ENCODE results near the gene MED12. TPM values are rescaled to one million over a fixed set of nuclear protein-coding genes. Genes with fewer than 3 reads are reported as not detected.

Gene MED12
- total and polyA plus RNA-seq, 3 donors from 2014 or later = 35.0 to 110 (median 102) TPM

DNA sequence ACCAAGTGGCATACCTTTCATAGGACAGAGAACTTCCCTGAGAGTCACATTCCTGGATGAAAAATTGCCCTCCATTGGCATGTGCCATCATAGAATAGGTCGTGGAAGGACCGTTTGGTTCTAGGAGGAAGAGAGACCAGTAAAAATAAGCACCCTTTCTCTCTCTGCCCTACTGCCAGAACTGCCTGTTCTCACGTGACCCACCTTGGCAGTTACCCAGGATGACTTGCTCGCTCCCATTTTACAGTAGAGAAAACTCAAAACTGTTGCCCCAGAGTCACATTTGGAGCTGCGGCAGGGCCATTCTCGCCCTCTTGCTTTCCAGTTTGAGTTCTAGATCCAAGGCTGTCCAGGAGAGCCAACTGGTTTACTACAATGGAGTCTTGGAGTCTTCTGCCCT is 25.1 kb downstream of the MED12 start:
- intact Hi-C loops (cut with DNase I; ENCODE audit: low total_unique reads) = no loop called here
- no peak overlapping the region for H3K4me3 ChIP-seq
- no peak overlapping the region for H3K27ac ChIP-seq
- 35 to 37% methylated on average over 5 to 6 of the region's 6 CpGs for WGBS, 2 donors
- DNase-seq = peak; percentile 67
- no peaks in the 10 kb centered on the region for H3K4me1 ChIP-seq
- no peaks in the 10 kb centered on the region for H3K36me3 ChIP-seq (ENCODE audit: low read depth, missing control alignments)
- TF ChIP-seq POLR2A (IDR thresholded peaks at IDR 0.05) (no peak), CTCF (IDR thresholded peaks at IDR 0.05) (no peak)
- H3K27me3 ChIP-seq = no peaks in the 10 kb centered on the region
- no peaks in the 10 kb centered on the region for H3K9me3 ChIP-seq

DNA sequence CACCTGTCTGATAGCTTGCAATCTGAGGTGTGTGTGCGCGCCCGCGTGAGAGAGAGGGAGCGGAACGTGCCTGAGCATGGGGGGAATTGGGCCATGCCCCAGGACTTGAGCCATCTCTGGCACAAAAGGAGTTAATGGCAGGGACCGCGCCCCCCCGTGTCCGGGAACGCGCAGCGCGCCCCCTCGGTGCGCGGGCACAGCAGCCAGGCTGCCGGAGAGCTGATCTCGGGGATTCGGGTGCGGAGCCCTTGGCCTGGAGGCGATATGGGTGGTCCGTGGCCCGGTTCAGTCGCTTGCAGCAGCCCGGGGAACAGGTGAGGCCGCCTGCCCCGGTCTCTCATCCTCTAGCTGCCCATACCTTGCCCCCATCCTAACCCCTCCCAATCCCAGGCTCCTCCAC is 26.3 kb downstream of the MED12 start, which contains the start of gene NLGN3:
Gene NLGN3, plus strand, starts transcription at position 191 of the 400 bp plus-strand sequence. CDS start 2,909 bp downstream, outside the sequence.
- no peak for TF ChIP-seq POLR2A (IDR thresholded peaks at IDR 0.05)
- TF ChIP-seq CTCF (IDR thresholded peaks at IDR 0.05) = no peak
- peak; percentile 20 for DNase-seq
- intact Hi-C loops (cut with DNase I; ENCODE audit: low total_unique reads) = no loop called here
- Histone ChIP-seq H3K27me3 (no peaks in the 10 kb centered on the region), H3K27ac (no peak within 1 kb of the TSS), H3K4me3 (peak within 1 kb of the TSS; percentile 15 to 26), H3K4me1 (no peaks in the 10 kb centered on the region), H3K9me3 (no peaks in the 10 kb centered on the region), H3K36me3 (ENCODE audit: low read depth, missing control alignments) (no peaks in the 10 kb centered on the region)
- 5% methylated on average over 4 of the region's 28 CpGs; no CpG with 5 or more reads in 1 of the 2 donors for WGBS, 2 donors

DNA sequence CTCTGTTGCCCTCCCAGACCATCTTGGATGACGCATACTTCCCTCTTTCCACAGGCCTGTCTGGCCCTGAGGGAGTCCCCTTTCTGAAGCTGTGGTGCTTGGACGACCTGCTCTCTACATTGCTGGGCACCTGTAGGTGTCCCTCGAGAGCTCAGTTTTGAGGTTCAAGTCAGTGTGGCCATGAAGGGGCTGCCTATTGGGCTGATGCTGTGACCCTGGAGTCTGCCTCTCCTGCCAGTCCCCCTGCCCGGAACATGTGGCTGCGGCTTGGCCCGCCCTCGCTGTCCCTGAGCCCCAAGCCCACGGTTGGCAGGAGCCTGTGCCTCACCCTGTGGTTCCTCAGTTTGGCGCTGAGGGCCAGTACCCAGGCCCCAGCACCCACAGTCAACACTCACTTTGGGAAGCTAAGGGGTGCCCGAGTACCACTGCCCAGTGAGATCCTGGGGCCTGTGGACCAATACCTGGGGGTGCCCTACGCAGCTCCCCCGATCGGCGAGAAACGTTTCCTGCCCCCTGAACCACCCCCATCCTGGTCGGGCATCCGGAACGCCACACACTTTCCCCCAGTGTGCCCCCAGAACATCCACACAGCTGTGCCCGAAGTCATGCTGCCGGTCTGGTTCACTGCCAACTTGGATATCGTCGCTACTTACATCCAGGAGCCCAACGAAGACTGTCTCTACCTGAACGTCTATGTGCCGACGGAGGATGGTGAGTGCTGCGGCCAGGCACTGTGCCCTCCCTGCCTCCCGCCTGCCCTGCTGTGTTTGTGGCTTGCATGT is 29.3 kb downstream of the MED12 start:
- Histone ChIP-seq H3K36me3 (ENCODE audit: low read depth, missing control alignments) (no peaks in the 10 kb centered on the region), H3K27ac (no peak overlapping the region), H3K4me3 (no peak overlapping the region), H3K9me3 (no peaks in the 10 kb centered on the region), H3K4me1 (no peaks in the 10 kb centered on the region), H3K27me3 (no peaks in the 10 kb centered on the region)
- intact Hi-C loops (cut with DNase I; ENCODE audit: low total_unique reads) = no loop called here
- no peak for DNase-seq
- TF ChIP-seq POLR2A (IDR thresholded peaks at IDR 0.05) (no peak), CTCF (IDR thresholded peaks at IDR 0.05) (no peak)
- 81 to 84% methylated on average over 14 to 25 of the region's 28 CpGs for WGBS, 2 donors

DNA sequence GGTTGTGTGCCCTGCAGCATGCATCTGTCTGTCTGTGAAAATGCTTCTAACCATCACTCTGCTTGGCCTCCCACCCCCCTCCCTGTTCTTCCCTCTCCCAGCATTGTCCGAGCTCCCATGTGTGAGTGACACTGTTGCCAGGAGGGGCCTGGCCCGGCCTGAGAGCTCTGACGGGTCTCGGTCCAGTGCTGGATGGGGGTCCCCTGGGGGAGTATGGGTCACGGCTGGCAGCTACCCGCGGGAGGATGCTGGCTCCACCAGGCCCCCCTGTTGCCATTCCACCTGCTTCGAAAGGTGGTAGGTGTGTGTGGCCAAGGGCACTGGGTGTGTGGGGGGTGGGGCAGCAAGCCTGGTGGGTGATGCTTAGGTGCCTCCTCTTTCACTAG is 29.9 kb downstream of the MED12 start:
- no peaks in the 10 kb centered on the region for H3K27me3 ChIP-seq
- no peaks in the 10 kb centered on the region for H3K9me3 ChIP-seq
- WGBS, 2 donors = 77% methylated on average over 8 of the region's 8 CpGs; no CpG with 5 or more reads in 1 of the 2 donors
- no peak overlapping the region for H3K4me3 ChIP-seq
- no peak overlapping the region for H3K27ac ChIP-seq
- H3K36me3 ChIP-seq (ENCODE audit: low read depth, missing control alignments) = no peaks in the 10 kb centered on the region
- no peak for DNase-seq
- no peak for TF ChIP-seq POLR2A (IDR thresholded peaks at IDR 0.05)
- no peak for TF ChIP-seq CTCF (IDR thresholded peaks at IDR 0.05)
- no peaks in the 10 kb centered on the region for H3K4me1 ChIP-seq
- intact Hi-C loops (cut with DNase I; ENCODE audit: low total_unique reads) = no loop called here

DNA sequence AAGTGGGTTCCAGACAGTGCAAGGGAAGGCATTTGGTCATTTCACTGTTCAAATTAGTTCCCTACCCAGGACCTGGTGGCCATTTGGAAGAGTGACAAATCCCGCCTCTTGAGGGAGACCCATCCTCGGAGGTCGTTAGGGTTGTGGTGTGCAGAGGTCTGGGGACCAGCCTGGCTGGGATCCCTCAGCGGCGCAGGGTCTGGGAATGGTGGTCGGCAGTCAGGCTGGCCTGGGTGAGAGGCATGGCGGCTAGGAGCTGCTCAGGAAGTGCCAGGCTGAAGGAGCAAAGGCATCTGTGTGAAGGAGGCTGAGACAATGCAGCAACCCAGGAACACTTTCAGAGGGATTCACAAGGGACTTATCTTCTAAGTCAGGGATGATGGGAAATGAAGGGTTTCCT is 33.0 kb downstream of the MED12 start:
- no peak overlapping the region for H3K4me3 ChIP-seq
- no peak overlapping the region for H3K27ac ChIP-seq
- H3K36me3 ChIP-seq (ENCODE audit: low read depth, missing control alignments) = no peaks in the 10 kb centered on the region
- H3K4me1 ChIP-seq = no peaks in the 10 kb centered on the region
- 68 to 76% methylated on average over 3 to 7 of the region's 7 CpGs for WGBS, 2 donors
- intact Hi-C loops (cut with DNase I; ENCODE audit: low total_unique reads) = no loop called here
- no peak for DNase-seq
- no peaks in the 10 kb centered on the region for H3K9me3 ChIP-seq
- TF ChIP-seq POLR2A (IDR thresholded peaks at IDR 0.05) (no peak), CTCF (IDR thresholded peaks at IDR 0.05) (no peak)
- H3K27me3 ChIP-seq = no peaks in the 10 kb centered on the region
